ENCODE results near the gene ABCC8. TPM values are rescaled to one million over a fixed set of nuclear protein-coding genes. Genes with fewer than 3 reads are reported as not detected.

The ABCC8 gene
- total and polyA plus RNA-seq, 5 donors from 2014 or later = not detected

DNA sequence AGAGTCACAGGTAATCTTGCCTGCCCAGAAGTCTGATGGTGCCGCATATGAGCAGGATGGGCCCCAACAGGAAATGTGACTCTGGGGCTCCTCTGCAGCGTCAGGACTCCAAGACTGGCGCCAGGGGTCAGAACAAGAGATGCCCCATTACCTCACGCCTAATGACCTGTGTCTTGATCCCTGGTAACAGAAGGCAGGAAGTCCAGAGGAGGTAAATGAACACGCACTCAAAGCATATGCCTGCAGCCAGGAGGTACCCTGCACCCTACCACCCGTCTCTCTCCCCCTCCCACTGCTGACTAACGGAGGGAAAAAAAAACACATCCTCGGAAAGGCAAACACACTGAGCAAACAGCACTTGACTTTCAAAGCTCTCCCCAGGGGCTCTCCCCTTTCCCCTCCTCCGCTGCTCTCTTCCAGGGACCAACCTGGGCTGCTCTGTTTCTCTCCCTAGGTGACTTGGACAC is 37.3 kb downstream of the ABCC8 start:
- ATAC-seq (ENCODE audit: low read depth in 2 of 2) = no peak

DNA sequence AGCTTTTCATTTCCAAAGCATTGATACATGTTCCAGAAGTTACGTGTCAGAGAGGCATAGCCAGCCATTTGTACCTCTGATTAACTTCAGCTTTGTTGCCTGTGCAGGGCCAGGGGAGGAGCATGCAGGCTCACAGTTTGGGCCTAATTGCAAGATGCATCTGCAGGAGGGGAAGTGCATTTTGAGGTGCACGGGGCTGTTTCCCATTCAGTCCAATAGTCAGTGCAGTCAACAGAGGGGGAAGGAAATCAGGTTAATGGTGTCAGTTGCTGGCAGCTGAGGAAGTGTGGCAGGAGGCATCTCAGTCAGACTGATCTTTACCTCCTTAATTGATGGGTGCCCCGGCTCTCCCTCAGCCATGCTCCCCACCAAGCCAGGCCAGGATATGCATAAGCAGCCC is 39.3 kb downstream of the ABCC8 start:
- Mint-ChIP-seq H3K27me3 (peaks cover 27% of the 10 kb centered on the region), H3K4me3 (no peak overlapping the region), H3K9me3 (peaks cover 0 to 4% (median 3%) of the 10 kb centered on the region in 7 donors), H3K4me1 (peaks cover 0 to 5% (median 0%) of the 10 kb centered on the region in 4 donors), H3K27ac (no peak overlapping the region), H3K36me3 (no peaks in the 10 kb centered on the region)
- Histone ChIP-seq H3K4me3 (ENCODE audit: low read depth, low read length) (no peak overlapping the region), H3K27ac (ENCODE audit: insufficient read depth, low read length, poor library complexity, severe bottlenecking) (no peak overlapping the region), H3K9me3 (ENCODE audit: control insufficient read depth in 2 of 2, low read length in 2 of 2) (no peaks in the 10 kb centered on the region), H3K36me3 (ENCODE audit: control insufficient read depth, insufficient read depth, low read length) (no peaks in the 10 kb centered on the region), H3K27me3 (ENCODE audit: control insufficient read depth, insufficient read depth, low read length) (peaks cover 3% of the 10 kb centered on the region), H3K4me1 (ENCODE audit: control insufficient read depth, insufficient read depth, low read length, poor library complexity, severe bottlenecking) (no peaks in the 10 kb centered on the region)
- DNase-seq = peak in 1 of 3 donors; percentile 64
- ATAC-seq (ENCODE audit: low read depth in 2 of 2) = no peak

More for the DNA sequence above, 37.3 kb downstream of the ABCC8 start:
- Mint-ChIP-seq H3K27me3 (peaks cover 22% of the 10 kb centered on the region), H3K27ac (peak overlapping the region in 1 of 3 donors; percentile 36), H3K36me3 (no peaks in the 10 kb centered on the region), H3K4me3 (no peak overlapping the region), H3K4me1 (peaks cover 0 to 5% (median 0%) of the 10 kb centered on the region in 4 donors), H3K9me3 (peaks cover 0 to 4% (median 3%) of the 10 kb centered on the region in 7 donors)
- Histone ChIP-seq H3K4me3 (ENCODE audit: low read depth, low read length) (no peak overlapping the region), H3K36me3 (ENCODE audit: control insufficient read depth, insufficient read depth, low read length) (no peaks in the 10 kb centered on the region), H3K27me3 (ENCODE audit: control insufficient read depth, insufficient read depth, low read length) (peaks cover 3% of the 10 kb centered on the region), H3K4me1 (ENCODE audit: control insufficient read depth, insufficient read depth, low read length, poor library complexity, severe bottlenecking) (no peaks in the 10 kb centered on the region), H3K9me3 (ENCODE audit: control insufficient read depth in 2 of 2, low read length in 2 of 2) (no peaks in the 10 kb centered on the region), H3K27ac (ENCODE audit: insufficient read depth, low read length, poor library complexity, severe bottlenecking) (no peak overlapping the region)
- peak in 1 of 3 donors; percentile 47 for DNase-seq

DNA sequence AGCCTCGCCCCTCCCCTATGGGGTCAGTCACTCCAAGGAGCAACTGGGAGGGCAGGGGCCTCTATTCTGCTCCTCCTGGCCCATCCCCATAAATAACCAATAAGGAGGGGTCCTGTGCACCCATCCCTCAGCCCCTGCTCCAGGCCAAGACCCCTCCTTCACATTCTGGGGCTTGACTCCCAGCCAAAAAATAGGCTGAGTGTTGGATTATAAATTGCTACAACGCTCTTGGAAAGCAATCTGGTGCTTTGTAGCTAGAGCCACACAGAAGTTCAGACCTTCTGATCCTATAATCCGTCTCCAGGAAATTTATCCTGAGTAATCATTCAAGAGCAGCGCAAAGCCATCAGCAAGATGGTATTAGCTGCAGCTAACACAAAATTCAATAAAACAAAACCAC is 42.5 kb downstream of the ABCC8 start:
- ATAC-seq (ENCODE audit: low read depth in 2 of 2) = no peak

DNA sequence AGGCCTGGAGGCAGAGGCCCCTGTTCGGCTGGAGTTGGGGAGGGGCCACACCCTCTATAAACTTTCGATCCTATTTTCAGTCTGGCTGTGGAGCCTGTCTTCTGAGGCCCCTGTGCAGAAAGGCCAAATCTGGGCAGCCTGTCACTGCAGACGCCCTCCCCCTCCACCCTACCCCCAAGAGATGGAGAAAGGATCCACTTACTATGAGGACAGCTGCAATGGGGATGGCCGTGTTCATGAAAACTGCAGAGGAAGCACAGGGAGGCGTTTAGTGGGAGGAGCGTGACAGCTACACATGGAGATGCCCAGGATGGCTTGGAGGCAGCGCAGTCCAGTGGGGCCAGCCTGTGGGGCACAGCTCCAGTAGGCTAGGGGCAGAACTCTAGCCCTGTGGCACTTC is 44.6 kb downstream of the ABCC8 start:
- Mint-ChIP-seq H3K27ac (no peak overlapping the region), H3K27me3 (peaks cover 23% of the 10 kb centered on the region), H3K4me3 (no peak overlapping the region), H3K9me3 (no peaks in the 10 kb centered on the region), H3K4me1 (peaks cover 0 to 2% (median 0%) of the 10 kb centered on the region in 4 donors), H3K36me3 (no peaks in the 10 kb centered on the region)
- Histone ChIP-seq H3K9me3 (ENCODE audit: control insufficient read depth in 2 of 2, low read length in 2 of 2) (no peaks in the 10 kb centered on the region), H3K4me1 (ENCODE audit: control insufficient read depth, insufficient read depth, low read length, poor library complexity, severe bottlenecking) (no peaks in the 10 kb centered on the region), H3K27ac (ENCODE audit: insufficient read depth, low read length, poor library complexity, severe bottlenecking) (no peak overlapping the region), H3K4me3 (ENCODE audit: low read depth, low read length) (no peak overlapping the region), H3K27me3 (ENCODE audit: control insufficient read depth, insufficient read depth, low read length) (peaks cover 2% of the 10 kb centered on the region), H3K36me3 (ENCODE audit: control insufficient read depth, insufficient read depth, low read length) (no peaks in the 10 kb centered on the region)
- ATAC-seq (ENCODE audit: low read depth in 2 of 2) = no peak
- DNase-seq = no peak

More for the DNA sequence above, 42.5 kb downstream of the ABCC8 start:
- peaks cover 2% of the 10 kb centered on the region for H3K27me3 ChIP-seq (ENCODE audit: control insufficient read depth, insufficient read depth, low read length)
- DNase-seq = no peak
- peaks cover 0 to 1% (median 0%) of the 10 kb centered on the region in 4 donors for H3K4me1 Mint-ChIP-seq
- no peaks in the 10 kb centered on the region for H3K36me3 ChIP-seq (ENCODE audit: control insufficient read depth, insufficient read depth, low read length)
- H3K4me1 ChIP-seq (ENCODE audit: control insufficient read depth, insufficient read depth, low read length, poor library complexity, severe bottlenecking) = no peaks in the 10 kb centered on the region
- H3K27ac ChIP-seq (ENCODE audit: insufficient read depth, low read length, poor library complexity, severe bottlenecking) = no peak overlapping the region
- H3K36me3 Mint-ChIP-seq = no peaks in the 10 kb centered on the region
- no peak overlapping the region for H3K4me3 Mint-ChIP-seq
- H3K4me3 ChIP-seq (ENCODE audit: low read depth, low read length) = no peak overlapping the region
- H3K27ac Mint-ChIP-seq = no peak overlapping the region
- no peaks in the 10 kb centered on the region for H3K9me3 ChIP-seq (ENCODE audit: control insufficient read depth in 2 of 2, low read length in 2 of 2)
- H3K9me3 Mint-ChIP-seq = peaks cover 0 to 2% (median 0%) of the 10 kb centered on the region in 7 donors
- peaks cover 34% of the 10 kb centered on the region for H3K27me3 Mint-ChIP-seq

DNA sequence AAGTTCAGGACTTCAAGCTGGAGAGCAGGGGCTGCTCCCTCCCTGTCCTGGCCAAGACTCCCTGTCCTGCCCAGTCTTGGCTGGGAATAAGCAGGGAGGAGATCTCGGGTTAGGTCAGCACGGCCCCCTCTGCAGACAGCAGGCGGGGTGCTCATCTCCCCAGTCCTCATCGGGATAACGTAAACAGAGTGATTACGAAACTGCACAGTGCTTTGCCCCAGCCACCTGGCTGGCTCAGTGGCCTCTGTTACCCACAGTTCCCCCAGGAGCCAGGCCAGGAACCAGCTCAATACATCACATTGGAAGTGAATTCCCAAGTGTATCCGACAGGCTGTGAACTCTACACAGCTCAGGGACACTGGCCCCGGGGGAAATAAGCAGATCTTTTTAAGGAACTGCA is 45.5 kb downstream of the ABCC8 start:
- Histone ChIP-seq H3K27ac (ENCODE audit: insufficient read depth, low read length, poor library complexity, severe bottlenecking) (no peak overlapping the region), H3K36me3 (ENCODE audit: control insufficient read depth, insufficient read depth, low read length) (no peaks in the 10 kb centered on the region), H3K9me3 (ENCODE audit: control insufficient read depth in 2 of 2, low read length in 2 of 2) (no peaks in the 10 kb centered on the region), H3K27me3 (ENCODE audit: control insufficient read depth, insufficient read depth, low read length) (peaks cover 2% of the 10 kb centered on the region), H3K4me3 (ENCODE audit: low read depth, low read length) (no peak overlapping the region), H3K4me1 (ENCODE audit: control insufficient read depth, insufficient read depth, low read length, poor library complexity, severe bottlenecking) (no peaks in the 10 kb centered on the region)
- H3K9me3 Mint-ChIP-seq = no peaks in the 10 kb centered on the region
- peaks cover 0 to 2% (median 0%) of the 10 kb centered on the region in 4 donors for H3K4me1 Mint-ChIP-seq
- H3K4me3 Mint-ChIP-seq = no peak overlapping the region
- DNase-seq (no peak), ATAC-seq (ENCODE audit: low read depth in 2 of 2) (no peak)
- peaks cover 19% of the 10 kb centered on the region for H3K27me3 Mint-ChIP-seq
- H3K27ac Mint-ChIP-seq = no peak overlapping the region
- no peaks in the 10 kb centered on the region for H3K36me3 Mint-ChIP-seq

DNA sequence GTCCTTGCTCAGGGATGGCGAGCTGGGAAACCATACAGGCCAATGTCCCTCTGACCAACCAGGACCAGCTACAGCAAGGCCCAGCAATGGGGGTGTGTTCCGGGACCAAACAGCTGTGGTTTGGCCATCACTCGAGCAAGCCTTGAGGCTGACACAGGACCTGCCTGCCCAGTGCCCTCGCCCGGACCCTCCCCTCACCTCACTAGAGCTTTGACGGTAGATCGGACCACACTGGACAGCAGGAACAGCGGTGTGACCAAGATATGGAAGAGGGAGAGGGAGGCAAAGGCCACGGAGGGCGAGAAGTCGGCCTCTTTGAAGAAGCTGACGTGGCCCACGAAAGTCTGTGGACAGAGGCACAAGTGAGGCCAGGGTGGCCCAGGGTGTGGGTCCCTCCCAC is 46.0 kb downstream of the ABCC8 start:
- H3K27me3 Mint-ChIP-seq = peaks cover 17% of the 10 kb centered on the region
- H3K9me3 Mint-ChIP-seq = no peaks in the 10 kb centered on the region

DNA sequence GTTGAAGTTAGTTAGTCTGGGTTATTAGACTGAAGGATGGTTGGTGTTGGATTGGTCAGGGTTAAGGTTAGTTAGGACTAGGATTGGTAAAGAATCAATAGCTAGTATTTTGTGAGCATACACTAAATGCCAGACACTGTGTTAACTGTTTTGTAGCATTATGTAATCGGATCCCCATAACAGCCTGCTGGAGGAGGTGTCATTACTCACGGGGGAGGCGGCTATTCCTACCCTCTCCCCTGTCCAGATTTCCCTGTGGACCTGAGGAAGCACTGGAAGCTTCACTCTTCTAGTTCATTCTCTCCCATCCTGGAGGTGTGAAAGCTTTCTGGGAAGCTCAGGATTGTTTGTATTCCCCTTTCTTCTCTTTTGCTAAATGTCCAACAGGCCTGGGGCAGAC is 47.7 kb downstream of the ABCC8 start:
- Histone ChIP-seq H3K4me3 (ENCODE audit: low read depth, low read length) (no peak overlapping the region), H3K27me3 (ENCODE audit: control insufficient read depth, insufficient read depth, low read length) (peaks cover 2% of the 10 kb centered on the region), H3K36me3 (ENCODE audit: control insufficient read depth, insufficient read depth, low read length) (no peaks in the 10 kb centered on the region), H3K4me1 (ENCODE audit: control insufficient read depth, insufficient read depth, low read length, poor library complexity, severe bottlenecking) (no peaks in the 10 kb centered on the region), H3K9me3 (ENCODE audit: control insufficient read depth in 2 of 2, low read length in 2 of 2) (no peaks in the 10 kb centered on the region), H3K27ac (ENCODE audit: insufficient read depth, low read length, poor library complexity, severe bottlenecking) (no peak overlapping the region)
- H3K27ac Mint-ChIP-seq = peak overlapping the region in 1 of 3 donors; percentile 18
- H3K9me3 Mint-ChIP-seq = no peaks in the 10 kb centered on the region
- ATAC-seq (ENCODE audit: low read depth in 2 of 2) (no peak), DNase-seq (no peak)
- H3K4me3 Mint-ChIP-seq = no peak overlapping the region
- H3K36me3 Mint-ChIP-seq = no peaks in the 10 kb centered on the region
- H3K4me1 Mint-ChIP-seq = peaks cover 0 to 2% (median 0%) of the 10 kb centered on the region in 4 donors
- H3K27me3 Mint-ChIP-seq = peaks cover 17% of the 10 kb centered on the region

More for the DNA sequence above, 46.0 kb downstream of the ABCC8 start:
- peaks cover 2% of the 10 kb centered on the region for H3K27me3 ChIP-seq (ENCODE audit: control insufficient read depth, insufficient read depth, low read length)
- H3K27ac Mint-ChIP-seq = no peak overlapping the region
- H3K36me3 Mint-ChIP-seq = no peaks in the 10 kb centered on the region
- no peak overlapping the region for H3K27ac ChIP-seq (ENCODE audit: insufficient read depth, low read length, poor library complexity, severe bottlenecking)
- peaks cover 0 to 2% (median 0%) of the 10 kb centered on the region in 4 donors for H3K4me1 Mint-ChIP-seq
- no peaks in the 10 kb centered on the region for H3K36me3 ChIP-seq (ENCODE audit: control insufficient read depth, insufficient read depth, low read length)
- no peak for ATAC-seq (ENCODE audit: low read depth in 2 of 2)
- no peak overlapping the region for H3K4me3 ChIP-seq (ENCODE audit: low read depth, low read length)
- H3K9me3 ChIP-seq (ENCODE audit: control insufficient read depth in 2 of 2, low read length in 2 of 2) = no peaks in the 10 kb centered on the region
- H3K4me3 Mint-ChIP-seq = no peak overlapping the region
- DNase-seq = no peak
- H3K4me1 ChIP-seq (ENCODE audit: control insufficient read depth, insufficient read depth, low read length, poor library complexity, severe bottlenecking) = no peaks in the 10 kb centered on the region

DNA sequence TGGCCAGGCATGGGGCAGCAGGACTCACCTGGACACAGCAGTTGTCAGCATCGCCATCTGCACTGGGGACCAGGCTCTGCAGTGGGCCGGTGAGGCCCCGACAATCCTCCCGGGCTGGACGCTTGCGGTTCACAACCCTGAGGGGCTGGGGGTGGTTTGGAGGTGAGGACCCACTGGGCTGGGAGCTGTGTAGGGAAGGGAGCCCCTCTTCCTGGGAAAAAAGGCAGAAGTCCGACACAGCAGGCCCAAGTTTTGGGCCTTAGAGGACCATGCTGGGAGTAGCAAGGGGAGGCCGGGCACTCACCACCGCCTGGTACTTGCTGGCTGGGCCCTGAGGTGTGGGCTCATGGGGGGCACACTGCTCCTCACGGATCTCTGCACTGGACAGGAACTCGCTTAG is 48.4 kb downstream of the ABCC8 start:
- no peaks in the 10 kb centered on the region for H3K36me3 Mint-ChIP-seq
- peaks cover 0 to 2% (median 0%) of the 10 kb centered on the region in 4 donors for H3K4me1 Mint-ChIP-seq
- Histone ChIP-seq H3K4me3 (ENCODE audit: low read depth, low read length) (no peak overlapping the region), H3K27me3 (ENCODE audit: control insufficient read depth, insufficient read depth, low read length) (no peaks in the 10 kb centered on the region), H3K36me3 (ENCODE audit: control insufficient read depth, insufficient read depth, low read length) (no peaks in the 10 kb centered on the region), H3K27ac (ENCODE audit: insufficient read depth, low read length, poor library complexity, severe bottlenecking) (no peak overlapping the region), H3K9me3 (ENCODE audit: control insufficient read depth in 2 of 2, low read length in 2 of 2) (no peaks in the 10 kb centered on the region), H3K4me1 (ENCODE audit: control insufficient read depth, insufficient read depth, low read length, poor library complexity, severe bottlenecking) (no peaks in the 10 kb centered on the region)
- peaks cover 15% of the 10 kb centered on the region for H3K27me3 Mint-ChIP-seq
- H3K27ac Mint-ChIP-seq = no peak overlapping the region
- no peaks in the 10 kb centered on the region for H3K9me3 Mint-ChIP-seq
- no peak for ATAC-seq (ENCODE audit: low read depth in 2 of 2)
- peak overlapping the region in 1 of 4 donors; percentile 36 for H3K4me3 Mint-ChIP-seq
- no peak for DNase-seq

All from CD4-positive, CD25-positive, alpha-beta regulatory T cell (primary cell).